Superior temporal gyrus (tissue), 1 donor: ENCODE measurements around the gene S100A9.
"Not testable (repeated sequence)": the region's sequence is repeated elsewhere in the genome, so short reads cannot be mapped to it uniquely, and the experiment has no call there.

Source experiments
- DNase-seq: peaks from one replicate; pipeline ENCODE4 v3.0.0-alpha.2; 2016; ENCODE audit errors: extremely low spot score

The S100A9 gene

GRCh38 chr1:153357853-153358690 is at the start of gene S100A9:
TSS of gene S100A9 (plus strand) at chr1:153357854. CDS start at chr1:153358284, 430 bp downstream.
- DNase-seq: no peak

- DNase-seq: no peak
These were observed 49.1 kb upstream of the S100A9 start for GRCh38 chr1:153308540-153308939.

GRCh38 chr1:153309441-153309840 is 48.2 kb upstream of the S100A9 start:
- no peak for DNase-seq

GRCh38 chr1:153310526-153310925 is 47.1 kb upstream of the S100A9 start:
- DNase-seq: no peak

GRCh38 chr1:153312570-153313186 is 45.0 kb upstream of the S100A9 start, which contains the start of gene PGLYRP3:
TSS of gene PGLYRP3 (minus strand) at chr1:153312952. CDS start at chr1:153310665, 2,287 bp downstream.
- DNase-seq: no peak

- DNase-seq: no peak
These were observed 44.4 kb upstream of the S100A9 start for GRCh38 chr1:153313288-153313687.

GRCh38 chr1:153314388-153314787 is 43.3 kb upstream of the S100A9 start:
- DNase-seq: not testable (repeated sequence)

- DNase-seq: not testable (repeated sequence)
These were observed 41.6 kb upstream of the S100A9 start for GRCh38 chr1:153316013-153316412.

- not testable (repeated sequence) for DNase-seq
These were observed 39.5 kb upstream of the S100A9 start for GRCh38 chr1:153318145-153318544.

- no peak for DNase-seq
These were observed 35.1 kb upstream of the S100A9 start for GRCh38 chr1:153322568-153322967.

GRCh38 chr1:153324912-153325311 is 32.7 kb upstream of the S100A9 start:
- peak; percentile 55 for DNase-seq

GRCh38 chr1:153333902-153334301 is 23.8 kb upstream of the S100A9 start:
- DNase-seq: no peak

GRCh38 chr1:153336650-153337049 is 21.0 kb upstream of the S100A9 start:
- DNase-seq: peak; percentile 25

- no peak for DNase-seq
These were observed 19.4 kb upstream of the S100A9 start for GRCh38 chr1:153337980-153338853.

- no peak for DNase-seq
These were observed 17.9 kb upstream of the S100A9 start for GRCh38 chr1:153339802-153340201.

GRCh38 chr1:153340356-153340755 is 17.3 kb upstream of the S100A9 start:
- DNase-seq: no peak

- DNase-seq: no peak
These were observed 16.2 kb upstream of the S100A9 start for GRCh38 chr1:153341431-153341934.

GRCh38 chr1:153342178-153342577 is 15.5 kb upstream of the S100A9 start:
- DNase-seq: no peak

- DNase-seq: no peak
These were observed 14.5 kb upstream of the S100A9 start for GRCh38 chr1:153343040-153343681.

GRCh38 chr1:153343811-153344717 is 13.6 kb upstream of the S100A9 start:
- DNase-seq: no peak
